ENCODE measurements around the gene SPPL2A. TPM values are rescaled to one million over a fixed set of nuclear protein-coding genes. Genes with fewer than 3 reads are reported as not detected.

Gene SPPL2A
- total and polyA plus RNA-seq, 9 of the 15 experiments (the other 6 are each of a cell fraction or from before 2014, with no cell fraction given), result 9.8 to 66.1 (median 38.0) TPM

DNA sequence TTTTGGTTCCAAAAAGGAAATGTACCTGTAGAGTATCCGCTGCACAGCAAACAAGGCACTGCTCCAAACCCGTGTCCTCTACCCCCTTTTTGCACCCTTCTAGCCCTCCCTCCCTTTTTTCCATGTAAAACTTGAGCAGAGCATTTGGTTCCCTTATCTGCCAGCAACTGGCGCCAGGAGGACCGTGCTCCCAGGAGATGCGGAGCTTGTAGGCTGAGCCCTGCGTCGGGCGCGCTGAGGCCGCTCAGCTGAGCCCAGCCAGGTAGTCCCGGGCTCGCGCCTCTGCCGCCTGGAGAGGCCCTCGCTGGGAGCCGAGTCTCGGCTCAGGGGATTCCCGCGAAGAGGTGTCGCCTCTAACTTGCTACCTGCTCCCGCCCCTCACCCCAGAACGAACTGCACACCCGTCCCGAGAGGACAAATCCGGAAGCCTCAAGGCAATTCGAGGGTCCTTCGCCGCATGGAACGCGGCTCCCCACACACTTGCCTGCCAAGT lies 79.5 kb downstream of the SPPL2A start (continued):
- TF ChIP-seq, protein P1, sequence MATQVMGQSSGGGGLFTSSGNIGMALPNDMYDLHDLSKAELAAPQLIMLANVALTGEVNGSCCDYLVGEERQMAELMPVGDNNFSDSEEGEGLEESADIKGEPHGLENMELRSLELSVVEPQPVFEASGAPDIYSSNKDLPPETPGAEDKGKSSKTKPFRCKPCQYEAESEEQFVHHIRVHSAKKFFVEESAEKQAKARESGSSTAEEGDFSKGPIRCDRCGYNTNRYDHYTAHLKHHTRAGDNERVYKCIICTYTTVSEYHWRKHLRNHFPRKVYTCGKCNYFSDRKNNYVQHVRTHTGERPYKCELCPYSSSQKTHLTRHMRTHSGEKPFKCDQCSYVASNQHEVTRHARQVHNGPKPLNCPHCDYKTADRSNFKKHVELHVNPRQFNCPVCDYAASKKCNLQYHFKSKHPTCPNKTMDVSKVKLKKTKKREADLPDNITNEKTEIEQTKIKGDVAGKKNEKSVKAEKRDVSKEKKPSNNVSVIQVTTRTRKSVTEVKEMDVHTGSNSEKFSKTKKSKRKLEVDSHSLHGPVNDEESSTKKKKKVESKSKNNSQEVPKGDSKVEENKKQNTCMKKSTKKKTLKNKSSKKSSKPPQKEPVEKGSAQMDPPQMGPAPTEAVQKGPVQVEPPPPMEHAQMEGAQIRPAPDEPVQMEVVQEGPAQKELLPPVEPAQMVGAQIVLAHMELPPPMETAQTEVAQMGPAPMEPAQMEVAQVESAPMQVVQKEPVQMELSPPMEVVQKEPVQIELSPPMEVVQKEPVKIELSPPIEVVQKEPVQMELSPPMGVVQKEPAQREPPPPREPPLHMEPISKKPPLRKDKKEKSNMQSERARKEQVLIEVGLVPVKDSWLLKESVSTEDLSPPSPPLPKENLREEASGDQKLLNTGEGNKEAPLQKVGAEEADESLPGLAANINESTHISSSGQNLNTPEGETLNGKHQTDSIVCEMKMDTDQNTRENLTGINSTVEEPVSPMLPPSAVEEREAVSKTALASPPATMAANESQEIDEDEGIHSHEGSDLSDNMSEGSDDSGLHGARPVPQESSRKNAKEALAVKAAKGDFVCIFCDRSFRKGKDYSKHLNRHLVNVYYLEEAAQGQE (IDR thresholded peaks at IDR 0.05; ENCODE audit: borderline replicate concordance), result no peak
- TF ChIP-seq, protein P1 (CRISPR knock-in tag; IDR thresholded peaks at IDR 0.05; ENCODE audit: low read depth), result no peak
- no peak for TF ChIP-seq ZZZ3 (IDR thresholded peaks at IDR 0.05)
- no peak for TF ChIP-seq FOS (IDR thresholded peaks at IDR 0.05; ENCODE audit: extremely low read depth, insufficient read length)
- TF ChIP-seq PURB (CRISPR knock-in tag; IDR thresholded peaks at IDR 0.05; ENCODE audit: low read depth), result no peak
- TF ChIP-seq, protein P2, sequence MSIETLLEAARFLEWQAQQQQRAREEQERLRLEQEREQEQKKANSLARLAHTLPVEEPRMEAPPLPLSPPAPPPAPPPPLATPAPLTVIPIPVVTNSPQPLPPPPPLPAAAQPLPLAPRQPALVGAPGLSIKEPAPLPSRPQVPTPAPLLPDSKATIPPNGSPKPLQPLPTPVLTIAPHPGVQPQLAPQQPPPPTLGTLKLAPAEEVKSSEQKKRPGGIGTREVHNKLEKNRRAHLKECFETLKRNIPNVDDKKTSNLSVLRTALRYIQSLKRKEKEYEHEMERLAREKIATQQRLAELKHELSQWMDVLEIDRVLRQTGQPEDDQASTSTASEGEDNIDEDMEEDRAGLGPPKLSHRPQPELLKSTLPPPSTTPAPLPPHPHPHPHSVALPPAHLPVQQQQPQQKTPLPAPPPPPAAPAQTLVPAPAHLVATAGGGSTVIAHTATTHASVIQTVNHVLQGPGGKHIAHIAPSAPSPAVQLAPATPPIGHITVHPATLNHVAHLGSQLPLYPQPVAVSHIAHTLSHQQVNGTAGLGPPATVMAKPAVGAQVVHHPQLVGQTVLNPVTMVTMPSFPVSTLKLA (conservative IDR thresholded peaks at IDR 0.05), result peak in 1 of 2 experiments; percentile 25; a peak in 2 of 4 replicates
- TF ChIP-seq, protein P3, sequence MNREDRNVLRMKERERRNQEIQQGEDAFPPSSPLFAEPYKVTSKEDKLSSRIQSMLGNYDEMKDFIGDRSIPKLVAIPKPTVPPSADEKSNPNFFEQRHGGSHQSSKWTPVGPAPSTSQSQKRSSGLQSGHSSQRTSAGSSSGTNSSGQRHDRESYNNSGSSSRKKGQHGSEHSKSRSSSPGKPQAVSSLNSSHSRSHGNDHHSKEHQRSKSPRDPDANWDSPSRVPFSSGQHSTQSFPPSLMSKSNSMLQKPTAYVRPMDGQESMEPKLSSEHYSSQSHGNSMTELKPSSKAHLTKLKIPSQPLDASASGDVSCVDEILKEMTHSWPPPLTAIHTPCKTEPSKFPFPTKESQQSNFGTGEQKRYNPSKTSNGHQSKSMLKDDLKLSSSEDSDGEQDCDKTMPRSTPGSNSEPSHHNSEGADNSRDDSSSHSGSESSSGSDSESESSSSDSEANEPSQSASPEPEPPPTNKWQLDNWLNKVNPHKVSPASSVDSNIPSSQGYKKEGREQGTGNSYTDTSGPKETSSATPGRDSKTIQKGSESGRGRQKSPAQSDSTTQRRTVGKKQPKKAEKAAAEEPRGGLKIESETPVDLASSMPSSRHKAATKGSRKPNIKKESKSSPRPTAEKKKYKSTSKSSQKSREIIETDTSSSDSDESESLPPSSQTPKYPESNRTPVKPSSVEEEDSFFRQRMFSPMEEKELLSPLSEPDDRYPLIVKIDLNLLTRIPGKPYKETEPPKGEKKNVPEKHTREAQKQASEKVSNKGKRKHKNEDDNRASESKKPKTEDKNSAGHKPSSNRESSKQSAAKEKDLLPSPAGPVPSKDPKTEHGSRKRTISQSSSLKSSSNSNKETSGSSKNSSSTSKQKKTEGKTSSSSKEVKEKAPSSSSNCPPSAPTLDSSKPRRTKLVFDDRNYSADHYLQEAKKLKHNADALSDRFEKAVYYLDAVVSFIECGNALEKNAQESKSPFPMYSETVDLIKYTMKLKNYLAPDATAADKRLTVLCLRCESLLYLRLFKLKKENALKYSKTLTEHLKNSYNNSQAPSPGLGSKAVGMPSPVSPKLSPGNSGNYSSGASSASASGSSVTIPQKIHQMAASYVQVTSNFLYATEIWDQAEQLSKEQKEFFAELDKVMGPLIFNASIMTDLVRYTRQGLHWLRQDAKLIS (CRISPR knock-in tag; IDR thresholded peaks at IDR 0.05), result peak; percentile 50; the same call in 1 of the 2 replicates
- TF ChIP-seq, protein P4, sequence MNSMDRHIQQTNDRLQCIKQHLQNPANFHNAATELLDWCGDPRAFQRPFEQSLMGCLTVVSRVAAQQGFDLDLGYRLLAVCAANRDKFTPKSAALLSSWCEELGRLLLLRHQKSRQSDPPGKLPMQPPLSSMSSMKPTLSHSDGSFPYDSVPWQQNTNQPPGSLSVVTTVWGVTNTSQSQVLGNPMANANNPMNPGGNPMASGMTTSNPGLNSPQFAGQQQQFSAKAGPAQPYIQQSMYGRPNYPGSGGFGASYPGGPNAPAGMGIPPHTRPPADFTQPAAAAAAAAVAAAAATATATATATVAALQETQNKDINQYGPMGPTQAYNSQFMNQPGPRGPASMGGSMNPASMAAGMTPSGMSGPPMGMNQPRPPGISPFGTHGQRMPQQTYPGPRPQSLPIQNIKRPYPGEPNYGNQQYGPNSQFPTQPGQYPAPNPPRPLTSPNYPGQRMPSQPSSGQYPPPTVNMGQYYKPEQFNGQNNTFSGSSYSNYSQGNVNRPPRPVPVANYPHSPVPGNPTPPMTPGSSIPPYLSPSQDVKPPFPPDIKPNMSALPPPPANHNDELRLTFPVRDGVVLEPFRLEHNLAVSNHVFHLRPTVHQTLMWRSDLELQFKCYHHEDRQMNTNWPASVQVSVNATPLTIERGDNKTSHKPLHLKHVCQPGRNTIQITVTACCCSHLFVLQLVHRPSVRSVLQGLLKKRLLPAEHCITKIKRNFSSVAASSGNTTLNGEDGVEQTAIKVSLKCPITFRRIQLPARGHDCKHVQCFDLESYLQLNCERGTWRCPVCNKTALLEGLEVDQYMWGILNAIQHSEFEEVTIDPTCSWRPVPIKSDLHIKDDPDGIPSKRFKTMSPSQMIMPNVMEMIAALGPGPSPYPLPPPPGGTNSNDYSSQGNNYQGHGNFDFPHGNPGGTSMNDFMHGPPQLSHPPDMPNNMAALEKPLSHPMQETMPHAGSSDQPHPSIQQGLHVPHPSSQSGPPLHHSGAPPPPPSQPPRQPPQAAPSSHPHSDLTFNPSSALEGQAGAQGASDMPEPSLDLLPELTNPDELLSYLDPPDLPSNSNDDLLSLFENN (IDR thresholded peaks at IDR 0.05; ENCODE audit: low read depth in 2 of 2, low read length in 2 of 2), result 0 out of 4 replicates have a peak, but pooled peaks of 1 of the 2 experiments have one; percentile 13
